ENCODE results near the gene PSMB8.
A peak's percentile ranks its signal among the peaks of the same experiment; 100 is the strongest.

The PSMB8 gene

GRCh38 chr6:32857156-32857891 lies 13.5 kb upstream of the PSMB8 start:
- DNase-seq (ENCODE audit: low read depth in 2 of 2), result no peak

DNA sequence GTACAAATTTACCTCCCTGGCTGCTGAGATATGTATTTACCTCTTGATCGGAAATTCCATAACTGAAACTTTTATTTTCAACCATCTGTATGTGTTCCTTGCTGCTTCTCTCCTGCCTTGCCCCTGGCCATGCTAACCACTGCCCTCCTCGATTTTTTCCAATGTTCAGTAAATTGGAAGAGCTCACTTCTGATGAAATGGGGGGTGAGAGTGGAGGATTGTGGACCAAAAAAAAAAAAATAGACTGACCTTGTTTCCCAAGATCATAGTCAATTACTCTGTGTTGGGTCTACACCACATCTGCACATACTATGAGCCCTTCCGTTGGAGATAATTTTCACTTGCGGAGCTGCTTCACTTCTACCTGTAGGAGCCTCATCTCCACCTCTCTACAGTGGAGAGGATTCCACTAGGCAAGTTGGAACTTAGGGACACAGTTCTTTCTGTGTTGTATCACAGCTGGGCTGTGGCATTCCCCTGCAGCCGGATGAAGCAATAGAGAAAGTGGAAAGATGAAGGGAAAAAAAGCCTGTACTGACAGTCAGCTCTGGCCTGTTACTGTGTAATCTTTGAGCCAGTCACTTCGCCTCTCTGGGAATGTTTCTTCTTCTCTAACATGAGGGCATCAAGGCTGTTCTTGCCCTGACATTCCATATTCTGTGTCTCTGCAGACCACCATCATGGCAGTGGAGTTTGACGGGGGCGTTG lies 11.8 kb upstream of the PSMB8 start:
- DNase-seq (ENCODE audit: low read depth in 2 of 2), result no peak

DNA sequence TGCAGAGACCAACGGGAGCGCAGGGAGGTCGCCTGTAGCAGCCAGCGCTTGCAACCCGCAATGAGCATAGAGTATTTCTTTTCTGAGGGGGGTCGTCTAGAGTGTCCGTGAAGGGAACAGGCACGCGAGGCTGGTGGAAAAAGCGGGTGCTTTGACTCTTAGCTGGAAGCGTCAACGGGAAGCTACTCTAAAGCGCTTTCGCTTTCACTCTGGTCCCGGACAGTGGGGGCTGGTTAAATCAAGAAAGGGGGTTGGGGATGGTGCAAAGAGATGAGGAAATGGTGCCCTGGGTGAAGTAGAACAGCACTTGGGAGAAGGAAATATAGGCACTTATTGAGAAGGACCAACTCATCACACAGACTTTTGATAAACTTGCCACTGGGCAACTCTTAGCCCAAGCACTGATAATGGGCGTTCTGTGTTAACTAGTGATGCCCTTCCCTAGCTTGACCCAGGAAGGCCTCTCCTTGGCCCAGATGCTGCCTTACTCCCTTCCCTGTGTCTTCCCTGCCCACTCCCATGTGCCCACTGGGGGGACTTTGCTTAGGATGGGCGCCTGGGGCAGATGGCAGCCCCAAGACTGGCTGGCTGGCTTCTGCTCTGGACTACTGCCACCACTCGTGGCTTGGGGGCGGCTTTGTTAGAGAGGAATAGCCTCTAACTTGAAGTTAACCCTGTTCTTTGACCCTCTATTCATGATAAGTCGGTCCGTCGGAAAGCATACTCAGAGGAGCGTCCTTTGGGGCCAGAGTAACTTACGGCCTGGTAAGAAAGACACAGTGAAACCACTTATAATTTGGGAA lies 10.7 kb upstream of the PSMB8 start:
- peak; percentile 36 to 41 for DNase-seq (ENCODE audit: low read depth in 2 of 2)

- DNase-seq (ENCODE audit: low read depth in 2 of 2), result peak; percentile 84 to 91
Observed at GRCh38 chr6:32853541-32854375, 9.9 kb upstream of the PSMB8 start, which contains the start of the genes PSMB9 and TAP1. PSMB9 (plus strand) TSS chr6:32854192; CDS start chr6:32854230, 38 bp downstream. TAP1 (minus strand) TSS chr6:32853704; CDS start chr6:32853636, 68 bp downstream.

DNA sequence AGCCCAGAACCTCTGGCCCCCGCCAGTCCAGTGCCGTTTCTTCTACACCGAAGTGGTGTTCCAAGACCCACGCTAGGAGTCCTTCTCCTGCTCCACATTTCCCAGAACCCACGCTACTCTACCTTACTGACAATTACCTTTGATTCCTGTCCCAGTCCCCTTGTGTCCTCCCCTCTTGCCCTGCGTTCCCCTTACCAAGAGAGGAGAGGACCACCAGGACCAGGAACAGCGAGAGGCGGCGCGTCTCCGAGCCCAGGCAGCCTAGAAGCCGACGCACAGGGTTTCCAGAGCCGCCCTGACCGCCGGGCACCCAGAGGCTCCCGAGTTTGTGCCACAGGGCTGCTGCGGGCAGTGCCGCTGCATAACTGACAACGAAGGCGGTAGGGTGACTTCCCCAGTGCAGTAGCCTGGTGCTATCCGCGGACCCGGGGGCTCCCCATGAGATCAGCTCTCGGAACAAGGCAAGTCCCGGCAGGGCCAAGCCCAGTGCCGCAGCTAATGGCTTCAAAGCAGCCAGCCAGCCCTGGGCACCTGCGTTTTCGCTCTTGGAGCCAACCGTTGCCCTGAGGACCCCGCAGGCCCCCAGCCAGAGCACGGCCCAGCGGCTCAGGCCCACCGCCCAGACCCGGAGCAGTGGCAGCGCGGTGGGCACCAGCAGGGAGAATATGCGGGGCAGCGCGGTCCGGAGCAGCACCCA lies 9.1 kb upstream of the PSMB8 start:
- DNase-seq (ENCODE audit: low read depth in 2 of 2), result peak in 1 of 2 donors; percentile 36

DNA sequence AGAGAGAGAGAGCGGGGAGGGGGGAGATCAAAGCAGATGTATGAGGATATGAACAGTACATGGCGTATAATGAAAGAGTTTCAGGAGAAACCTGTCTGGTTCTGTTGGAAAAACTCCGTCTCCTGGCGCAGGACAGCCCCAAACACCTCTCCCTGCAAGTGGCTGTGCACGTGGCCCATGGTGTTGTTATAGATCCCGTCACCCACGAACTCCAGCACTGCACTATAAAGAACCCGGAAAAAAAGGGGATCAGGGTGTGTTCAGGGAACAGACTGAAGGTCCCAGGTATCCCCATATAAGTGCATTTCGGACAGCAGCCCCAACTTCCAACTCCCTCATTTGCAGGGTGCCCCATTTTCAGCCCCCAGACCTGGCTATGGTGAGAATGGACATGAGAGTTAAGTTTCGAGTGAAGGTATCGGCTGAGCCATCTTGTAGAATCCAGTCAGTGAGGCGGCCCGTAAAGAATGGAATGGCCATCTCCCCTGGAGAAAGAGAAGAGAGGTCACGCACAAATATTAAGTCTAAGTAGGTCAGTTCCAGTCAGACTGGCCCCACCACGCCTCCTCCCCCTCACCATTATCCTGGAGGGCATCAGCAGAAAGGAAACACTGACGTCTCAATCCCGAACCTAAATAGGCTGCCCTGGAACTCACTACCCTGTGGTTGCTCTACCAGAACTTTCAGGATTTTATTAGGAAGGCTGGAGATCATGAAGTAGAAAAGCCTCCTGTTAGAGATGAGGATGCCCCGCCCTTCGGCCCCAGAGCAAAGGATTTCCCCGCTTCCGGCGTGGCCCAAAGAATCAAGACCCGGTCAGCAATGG lies 8.4 kb upstream of the PSMB8 start:
- no peak for DNase-seq (ENCODE audit: low read depth in 2 of 2)

- no peak for DNase-seq (ENCODE audit: low read depth in 2 of 2)
Observed at GRCh38 chr6:32851025-32851424, 7.2 kb upstream of the PSMB8 start.

GRCh38 chr6:32849126-32849525 lies 5.3 kb upstream of the PSMB8 start:
- DNase-seq (ENCODE audit: low read depth in 2 of 2), result no peak

GRCh38 chr6:32847795-32848194 lies 3.9 kb upstream of the PSMB8 start:
- no peak for DNase-seq (ENCODE audit: low read depth in 2 of 2)

DNA sequence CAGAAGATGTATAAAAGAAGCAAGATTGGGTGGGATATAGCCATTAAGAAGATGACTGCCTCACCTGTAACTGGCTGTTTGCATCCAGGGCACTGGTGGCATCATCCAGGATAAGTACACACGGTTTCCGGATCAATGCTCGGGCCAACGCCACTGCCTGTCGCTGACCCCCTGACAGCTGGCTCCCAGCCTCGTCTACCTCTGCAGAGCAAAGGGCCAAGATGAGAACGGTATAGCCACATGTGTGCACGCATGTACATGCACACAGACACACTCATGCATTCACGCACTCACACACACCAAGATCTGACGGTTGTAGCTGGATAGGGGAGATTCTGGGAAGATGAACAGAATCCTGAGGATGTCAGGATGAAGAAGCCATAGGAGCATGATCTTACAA lies 3.2 kb upstream of the PSMB8 start:
- DNase-seq (ENCODE audit: low read depth in 2 of 2), result no peak

DNA sequence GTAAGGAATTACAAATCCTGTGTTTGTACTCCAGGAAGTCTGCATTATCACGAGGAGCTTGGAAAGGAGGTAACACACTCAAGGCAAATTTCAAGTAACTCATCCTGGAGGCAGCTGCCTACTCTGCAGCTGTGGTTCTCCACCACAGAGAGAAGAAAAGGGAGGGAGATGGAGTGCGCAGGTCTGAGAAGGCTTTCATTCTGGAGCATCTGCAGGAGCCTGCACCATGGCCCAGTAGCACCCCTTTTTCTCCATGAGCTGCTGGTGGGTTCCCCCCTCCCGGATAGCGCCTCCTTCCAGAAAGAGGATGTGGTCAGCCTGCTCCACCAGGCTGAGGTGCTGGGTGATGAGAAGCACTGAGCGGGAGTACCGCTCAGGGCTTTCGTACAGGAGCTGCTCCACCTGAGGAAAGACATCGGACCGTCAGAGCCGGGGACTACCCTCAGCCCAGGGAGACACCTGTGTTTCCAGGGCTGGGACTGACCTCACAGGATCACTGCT lies 1.6 kb upstream of the PSMB8 start:
- peak in 1 of 2 donors; percentile 24 for DNase-seq (ENCODE audit: low read depth in 2 of 2)

GRCh38 chr6:32844839-32845383 lies 1.1 kb upstream of the PSMB8 start:
- no peak for DNase-seq (ENCODE audit: low read depth in 2 of 2)

GRCh38 chr6:32843331-32843978 lies 392 bp downstream of the PSMB8 start:
- DNase-seq (ENCODE audit: low read depth in 2 of 2), result no peak

DNA sequence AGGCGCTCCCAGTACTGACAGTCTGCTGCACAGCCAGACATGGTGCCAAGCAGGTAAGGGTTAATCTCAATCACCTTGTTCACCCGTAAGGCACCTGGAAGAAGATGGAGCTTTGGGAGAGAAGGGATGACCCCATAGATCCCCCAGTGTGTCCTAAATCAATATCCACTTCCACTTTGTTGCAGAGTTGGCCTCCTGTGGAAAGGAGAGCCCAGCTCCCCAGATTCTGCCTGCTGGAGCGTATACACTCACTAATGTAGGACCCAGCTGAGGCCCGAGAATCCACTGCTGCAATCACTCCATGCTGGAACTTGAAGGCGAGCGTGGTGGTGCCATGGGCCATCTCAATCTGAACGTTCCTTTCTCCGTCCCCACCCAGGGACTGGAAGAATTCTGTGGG lies 1.2 kb downstream of the PSMB8 start:
- no peak for DNase-seq (ENCODE audit: low read depth in 2 of 2)

DNA sequence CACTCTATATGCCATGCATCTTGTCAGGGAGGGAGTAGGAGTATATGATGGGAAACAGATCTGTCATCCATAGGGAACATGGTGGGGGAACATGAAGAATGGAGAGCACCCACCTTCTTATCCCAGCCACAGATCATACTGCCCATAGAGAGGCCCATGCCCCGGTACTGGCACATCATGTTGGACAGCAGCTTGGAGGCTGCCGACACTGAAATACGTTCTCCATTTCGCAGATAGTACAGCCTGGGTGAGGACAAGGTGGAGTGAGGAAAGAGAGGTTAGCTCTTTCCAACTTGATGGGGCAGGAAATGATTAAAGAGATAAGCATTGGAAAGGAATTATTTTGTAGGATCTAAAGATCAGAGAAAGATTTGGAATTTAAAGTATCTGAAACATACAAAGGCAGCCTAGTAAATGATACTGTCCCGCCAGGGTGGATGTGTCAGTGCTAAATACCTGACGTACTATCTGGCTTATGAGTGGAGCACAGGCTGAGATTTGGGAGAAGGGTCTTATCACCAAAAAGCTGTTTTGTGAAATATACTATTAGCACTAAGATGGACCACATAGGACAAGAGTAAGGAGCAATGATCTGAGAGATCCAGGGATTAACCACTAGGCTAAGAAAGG lies 1.7 kb downstream of the PSMB8 start:
- DNase-seq (ENCODE audit: low read depth in 2 of 2), result no peak

GRCh38 chr6:32840604-32841246 lies 3.1 kb downstream of the PSMB8 start:
- DNase-seq (ENCODE audit: low read depth in 2 of 2), result no peak

GRCh38 chr6:32839356-32839755 lies 4.5 kb downstream of the PSMB8 start:
- DNase-seq (ENCODE audit: low read depth in 2 of 2), result no peak

All from stimulated activated CD8-positive, alpha-beta memory T cell treated with anti-CD3 and anti-CD28 coated beads, Interleukin-2, amount 100 ng/mL, for 1 hour (primary cell).